Measurements from ENCODE around the gene PEG3.
"Not testable (repeated sequence)": the region's sequence is repeated elsewhere in the genome, so short reads cannot be mapped to it uniquely, and the experiment has no call there.

PEG3 gene

DNA sequence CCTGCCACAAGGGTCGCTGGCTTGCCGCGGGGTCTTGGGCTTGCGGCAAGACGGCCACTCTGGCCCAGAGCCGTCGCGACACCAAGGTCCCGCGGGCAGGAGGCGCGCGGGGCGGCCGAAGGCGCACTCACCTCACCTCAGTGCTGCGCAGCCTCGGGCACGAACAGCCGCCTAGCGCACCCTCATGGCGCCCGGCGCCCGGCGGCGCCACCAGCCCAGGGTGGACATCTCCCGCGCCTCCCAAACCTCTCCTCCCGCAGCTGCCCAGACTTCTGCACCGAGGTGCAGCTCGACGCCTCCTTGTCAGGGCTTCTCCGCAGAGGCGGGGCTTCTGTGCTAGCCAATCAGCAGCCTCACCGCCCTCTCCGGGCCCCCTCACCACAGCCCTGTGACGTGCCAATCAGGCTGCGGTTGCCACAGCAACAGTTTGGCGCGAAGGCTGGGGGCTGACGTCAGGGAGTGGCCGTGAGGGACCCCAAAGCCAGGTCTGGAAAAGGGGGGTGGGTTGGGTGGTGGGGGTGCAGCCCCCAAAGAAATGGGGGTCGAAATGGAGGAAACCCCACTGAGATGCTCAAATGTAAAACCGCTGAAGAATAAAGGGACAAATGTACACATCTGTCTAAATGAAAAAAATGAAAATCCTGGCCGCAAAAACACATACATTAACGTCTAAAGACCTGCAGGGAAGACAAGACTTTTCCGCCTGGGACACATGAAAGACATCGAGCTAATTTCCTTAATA is at the start of gene PEG3, which contains the start of gene ZIM2:
Gene PEG3, minus strand, starts transcription at position 276 of the 742 bp plus-strand sequence. CDS start 16,071 bp downstream, outside the sequence.
Gene ZIM2, minus strand, starts transcription at position 276 of the 742 bp plus-strand sequence. CDS start 16,449 bp downstream, outside the sequence.
- DNase-seq = no peak

DNA sequence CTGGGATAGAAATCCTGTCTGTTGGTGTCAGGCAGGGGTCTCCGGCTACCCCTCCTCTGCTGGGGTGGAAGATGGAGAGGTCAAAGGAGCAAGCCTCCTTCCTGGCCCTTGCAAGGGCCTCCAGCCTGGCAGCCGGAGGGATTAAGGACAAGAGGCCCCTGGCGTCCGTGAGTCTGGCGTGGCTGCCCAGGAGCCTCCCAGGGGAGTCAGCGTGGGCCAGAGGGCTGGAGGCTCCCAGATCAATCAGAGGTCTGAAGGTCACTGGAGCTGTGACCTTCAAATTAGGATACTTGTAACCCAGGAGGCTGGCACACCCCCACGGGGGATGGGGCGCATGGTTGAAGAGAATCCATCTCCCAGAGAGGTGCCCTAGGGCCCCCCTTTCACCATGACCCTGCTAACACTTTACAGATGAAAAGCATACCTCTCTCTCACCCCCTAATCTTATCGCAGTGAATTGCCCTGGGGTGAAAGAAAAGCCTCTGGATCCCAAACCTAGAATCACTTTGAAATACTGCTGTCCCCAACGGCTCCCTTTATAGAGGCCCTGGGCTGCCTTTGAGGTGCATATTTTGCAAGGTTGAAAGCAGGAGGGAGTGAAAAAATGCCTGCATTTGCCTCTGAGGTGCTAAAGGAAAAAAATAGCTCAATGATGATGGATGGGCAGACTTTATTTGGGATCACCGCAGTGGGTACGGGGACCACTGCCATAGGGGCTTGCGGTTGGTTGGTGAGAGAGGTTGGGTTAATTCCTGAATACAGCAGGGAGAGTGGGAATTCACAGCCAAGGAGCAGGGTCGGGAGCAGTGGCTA is 44.9 kb upstream of the PEG3 start:
- no peak for DNase-seq

DNA sequence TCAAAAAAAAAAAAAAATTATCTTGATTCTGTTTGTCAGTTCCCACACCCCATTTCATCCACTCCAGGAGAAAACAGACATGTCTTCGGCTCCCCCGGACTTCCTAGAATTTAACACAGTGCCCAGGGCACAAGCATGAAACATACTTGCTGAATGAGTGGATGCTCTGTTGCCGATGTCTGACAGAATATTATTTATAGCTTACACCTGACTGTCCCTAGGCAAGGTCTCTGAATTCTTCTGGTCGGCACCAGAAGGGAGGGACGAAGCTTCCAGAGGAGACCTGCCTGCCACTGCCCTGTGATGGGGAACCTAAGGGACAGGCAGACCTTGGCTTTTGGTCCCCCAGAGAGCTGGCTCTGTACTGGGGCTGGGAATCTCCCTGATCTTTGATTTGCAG is 43.9 kb upstream of the PEG3 start:
- DNase-seq = no peak

- no peak for DNase-seq
Observed at GRCh38 chr19:56880592-56881190, 40.2 kb upstream of the PEG3 start.

GRCh38 chr19:56877069-56877715 is 36.7 kb upstream of the PEG3 start:
- no peak for DNase-seq

- DNase-seq = no peak
Observed at GRCh38 chr19:56875717-56876116, 35.2 kb upstream of the PEG3 start.

DNA sequence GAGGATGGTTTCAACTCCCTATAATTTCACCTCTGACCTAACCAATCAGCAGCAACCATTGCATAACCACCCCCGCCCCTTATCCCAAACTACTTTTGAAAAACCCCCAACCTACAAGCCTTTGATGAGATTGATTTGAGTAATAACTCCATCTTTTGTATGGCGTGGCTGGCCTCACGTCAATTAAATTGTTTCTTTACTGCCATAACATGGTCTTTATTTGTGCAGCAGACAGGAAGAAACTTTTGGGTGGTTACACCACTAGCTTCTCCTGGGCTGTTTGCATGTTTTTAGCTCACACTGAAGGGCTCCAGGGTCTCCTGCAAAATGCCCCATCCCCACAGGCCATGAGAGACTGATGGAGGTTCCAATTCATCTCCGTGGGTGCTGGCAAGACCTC is 34.0 kb upstream of the PEG3 start:
- no peak for DNase-seq

GRCh38 chr19:56873493-56873892 is 33.0 kb upstream of the PEG3 start:
- no peak for DNase-seq

DNA sequence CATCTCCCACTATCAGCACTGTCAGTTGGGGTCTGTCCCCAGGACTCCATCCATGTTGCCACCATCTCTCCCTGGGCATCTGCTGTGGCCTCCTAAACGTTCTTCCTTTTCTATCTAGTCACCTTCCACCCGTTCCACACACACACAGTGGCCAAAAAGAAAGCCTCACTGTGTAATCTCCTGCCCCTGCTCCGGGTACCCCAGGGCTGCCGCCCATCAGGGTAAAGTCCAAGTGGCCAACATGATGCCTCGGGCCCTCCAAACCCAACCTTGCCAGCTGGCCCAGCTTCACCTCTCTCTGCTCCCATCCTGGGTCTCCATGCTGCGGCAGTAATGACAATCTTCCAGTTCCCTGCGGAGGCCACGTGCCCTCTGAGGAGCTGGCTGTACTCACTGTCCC is 29.4 kb upstream of the PEG3 start:
- no peak for DNase-seq

- no peak for DNase-seq
Observed at GRCh38 chr19:56868446-56868845, 27.9 kb upstream of the PEG3 start.

- no peak for DNase-seq
Observed at GRCh38 chr19:56866538-56866937, 26.0 kb upstream of the PEG3 start.

DNA sequence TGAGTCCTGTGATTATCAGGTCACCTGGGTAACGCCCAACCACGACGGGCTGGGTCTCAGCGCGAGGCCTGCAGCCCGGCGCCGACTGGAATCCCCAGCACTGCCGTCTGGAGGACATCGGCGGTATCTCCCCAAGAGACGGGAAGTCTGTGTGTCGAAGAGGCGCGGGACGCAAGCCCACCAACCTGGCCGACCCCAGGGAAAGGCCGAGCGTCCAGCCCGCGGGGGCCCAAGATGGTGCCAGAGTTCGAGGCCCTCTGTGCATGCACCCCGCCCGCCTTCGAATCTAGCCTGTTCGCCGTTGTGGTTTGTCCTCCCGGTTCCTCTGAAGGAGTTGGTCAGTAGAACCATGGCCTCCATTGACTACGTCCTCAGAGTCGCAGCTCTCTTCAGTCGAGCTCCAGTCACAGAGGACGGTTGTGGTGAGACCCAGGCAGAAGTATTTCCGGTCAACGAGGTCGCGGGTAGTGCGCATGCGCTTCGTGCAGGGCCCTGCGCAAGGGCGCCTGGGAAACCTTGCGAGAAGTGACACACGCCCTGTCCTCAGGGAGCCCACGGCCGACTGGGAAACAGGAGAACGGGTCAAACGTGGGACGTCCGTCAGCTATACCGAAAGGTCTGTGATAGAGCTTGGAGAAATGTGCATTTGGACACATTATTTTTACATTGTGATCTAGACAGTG is 24.1 kb upstream of the PEG3 start:
- no peak for DNase-seq

- DNase-seq = no peak
Observed at GRCh38 chr19:56862741-56863140, 22.2 kb upstream of the PEG3 start.

- not testable (repeated sequence) for DNase-seq
Observed at GRCh38 chr19:56860409-56860808, 19.9 kb upstream of the PEG3 start.

- DNase-seq = no peak
Observed at GRCh38 chr19:56858026-56858425, 17.5 kb upstream of the PEG3 start.

GRCh38 chr19:56856822-56857221 is 16.3 kb upstream of the PEG3 start:
- DNase-seq = no peak

GRCh38 chr19:56852361-56852760 is 11.8 kb upstream of the PEG3 start:
- DNase-seq = not testable (repeated sequence)

DNA sequence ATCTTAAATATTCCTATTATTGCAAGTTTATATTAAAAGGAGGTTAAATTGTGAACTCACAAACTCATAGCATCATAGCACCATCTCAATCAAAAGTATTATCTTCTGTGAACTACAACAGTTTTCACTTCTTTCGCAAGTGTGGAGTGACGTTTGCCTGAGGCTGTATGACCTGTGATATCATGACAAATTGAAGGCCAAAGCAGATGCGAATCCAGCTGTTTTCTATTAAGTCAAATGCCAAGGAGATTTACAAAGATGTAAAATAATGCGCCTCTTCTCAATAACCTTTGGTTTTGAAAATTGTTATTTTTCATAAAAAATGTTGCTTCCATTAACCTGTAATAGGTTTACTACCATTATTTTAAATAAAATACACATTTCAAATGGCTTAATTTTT is 7.6 kb upstream of the PEG3 start:
- DNase-seq = no peak

GRCh38 chr19:56842412-56842811 is 1.9 kb upstream of the PEG3 start:
- no peak for DNase-seq

DNA sequence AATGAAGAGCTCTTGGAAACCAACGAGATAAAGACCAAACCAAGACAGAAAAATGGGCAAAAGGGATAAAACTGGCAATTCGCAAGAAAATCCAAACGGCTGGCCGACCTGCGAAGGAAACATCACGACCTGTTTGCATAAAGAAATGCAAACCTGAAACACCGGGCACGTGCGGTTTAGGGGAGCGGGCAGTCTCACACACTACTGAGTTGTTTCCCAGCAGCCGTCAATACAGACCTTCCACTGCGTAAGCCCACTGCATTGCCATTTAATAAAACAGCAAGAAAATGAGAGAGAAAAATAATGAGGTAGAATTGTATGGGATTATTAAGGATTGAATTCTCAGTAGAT is 642 bp upstream of the PEG3 start:
- no peak for DNase-seq

DNA sequence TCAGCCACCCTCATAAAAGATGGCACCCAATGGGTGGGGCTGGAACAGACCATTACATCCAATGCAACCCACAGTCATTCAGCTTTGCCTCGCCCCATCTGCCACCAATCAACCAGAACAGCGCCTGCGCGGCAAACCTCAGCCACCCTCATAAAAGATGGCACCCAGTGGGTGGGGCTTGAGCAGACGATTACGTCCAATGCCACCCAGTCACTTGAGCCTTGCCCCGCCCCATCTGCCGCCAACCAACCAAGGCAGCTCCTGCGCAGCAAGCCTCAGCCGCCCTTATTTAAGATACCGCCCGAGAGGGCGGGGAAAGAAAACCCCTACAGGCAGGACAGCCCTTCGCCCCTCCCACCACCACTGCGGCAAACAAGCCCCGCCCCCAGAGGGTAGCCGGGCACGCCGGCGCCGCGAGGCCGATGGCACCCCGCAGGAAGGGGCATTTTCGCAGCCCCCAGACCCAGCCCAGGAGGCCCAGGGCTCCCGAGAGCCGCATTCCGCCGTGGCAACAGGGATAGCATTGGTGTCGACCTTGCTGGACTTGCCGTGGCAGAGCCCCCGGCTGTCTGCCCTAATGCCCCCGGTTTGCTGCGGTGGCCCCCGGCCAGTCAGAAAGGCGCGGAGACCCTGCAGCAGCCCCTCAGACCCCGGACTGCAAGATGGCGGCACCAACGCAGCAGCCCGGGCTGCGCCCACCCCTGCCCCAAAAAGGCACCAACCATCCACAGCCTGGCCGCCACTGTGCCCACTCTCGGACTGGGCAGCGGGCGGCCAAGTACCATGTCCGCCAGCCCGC is 675 bp downstream of the PEG3 start:
- no peak for DNase-seq

Data from NCI-H2171 treated with DMSO at 0.1 percent for 48 hours (cell line).